HepG2 (cell line): Measurements from ENCODE around the gene AP1M2.

Experiments used
- CHD2 ChIP-seq: IDR thresholded peaks from 2 replicates; pipeline ENCODE4 v1.6.1; 2011; ENCODE audit warnings: low read depth, low read length, improper control_type of control experiment
- CTCF ChIP-seq: sonication (generic); formaldehyde crosslinking; IDR thresholded peaks from 2 replicates; pipeline ENCODE4 v1.5.0; 2020; ENCODE audit warnings: mild to moderate bottlenecking, missing genetic modification reagents, moderate library complexity
- EED ChIP-seq: sonication (generic); formaldehyde crosslinking; IDR thresholded peaks from 2 replicates; pipeline ENCODE4 v1.5.0; 2020; ENCODE audit warnings: mild to moderate bottlenecking, missing genetic modification reagents
- MAX ChIP-seq: IDR thresholded peaks from 2 replicates; pipeline ENCODE4 v1.6.1; 2012; ENCODE audit warnings: inconsistent platforms
- SIN3A ChIP-seq: IDR thresholded peaks from 2 replicates; pipeline ENCODE4 v1.6.1; 2011; ENCODE audit warnings: low read depth, mild to moderate bottlenecking, control low read depth, low read length, borderline replicate concordance
- ZBTB43 ChIP-seq: sonication (generic); formaldehyde crosslinking; conservative IDR thresholded peaks from 2 replicates; pipeline ENCODE4 v1.4.0; 2020; ENCODE audit warnings: missing genetic modification reagents
- ZNF512 ChIP-seq: sonication (generic); formaldehyde crosslinking; IDR thresholded peaks from 2 replicates; pipeline ENCODE4 v1.4.0; 2020; ENCODE audit warnings: mild to moderate bottlenecking, missing genetic modification reagents
- ZNF569 ChIP-seq: sonication (generic); formaldehyde crosslinking; IDR thresholded peaks from 2 replicates; pipeline ENCODE4 v1.5.0; 2020; ENCODE audit warnings: mild to moderate bottlenecking, missing genetic modification reagents, moderate library complexity, borderline replicate concordance
- ZNF574 ChIP-seq: sonication (generic); formaldehyde crosslinking; IDR thresholded peaks from 2 replicates; pipeline ENCODE4 v1.4.0; 2020; ENCODE audit warnings: missing genetic modification reagents
- TF ChIP-seq, protein P1 (sequence below): sonication (generic); formaldehyde crosslinking; IDR thresholded peaks from 2 replicates; pipeline ENCODE4 v1.8.1; 2022; ENCODE audit warnings: low read depth, mild to moderate bottlenecking, missing genetic modification reagents

DNA sequence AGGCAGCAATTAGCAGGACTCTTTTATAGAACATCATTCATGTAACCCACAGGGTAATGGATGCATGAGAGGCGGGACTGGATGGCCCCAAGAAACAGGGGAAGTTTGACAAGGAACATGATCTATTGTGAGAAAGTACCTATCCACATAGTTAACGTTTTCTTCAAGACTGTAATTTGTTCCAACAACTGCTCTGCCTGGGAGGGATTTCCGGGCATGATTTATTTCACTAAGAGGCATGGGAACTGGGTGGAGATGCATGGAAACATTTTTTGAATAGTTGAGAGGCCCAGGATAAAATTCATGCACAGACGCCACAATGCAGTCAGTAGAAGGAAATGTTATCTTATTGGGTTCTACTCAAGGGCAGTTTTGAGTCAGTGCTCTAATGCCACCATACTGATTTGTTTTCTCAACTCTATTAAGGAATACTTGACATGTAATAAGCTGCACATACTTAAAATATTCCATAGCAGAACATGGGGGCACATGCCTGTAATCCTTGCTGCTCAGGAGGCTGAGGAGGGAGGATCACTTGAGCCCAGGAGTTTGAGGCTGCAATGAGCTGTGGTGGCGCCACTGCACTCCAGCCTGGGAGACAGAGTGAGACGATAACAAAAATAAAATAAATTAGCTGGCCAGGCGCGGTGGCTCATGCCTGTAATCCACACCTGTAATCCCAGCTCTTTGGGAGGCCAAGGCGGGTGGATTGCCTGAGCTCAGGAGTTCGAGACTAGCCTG lies 53.3 kb downstream of the AP1M2 start:
- no peak for TF ChIP-seq SIN3A
- no peak for TF ChIP-seq ZNF512 (CRISPR knock-in tag)
- TF ChIP-seq ZBTB43 (CRISPR knock-in tag): no peak
- no peak for TF ChIP-seq CHD2
- TF ChIP-seq, protein P1, sequence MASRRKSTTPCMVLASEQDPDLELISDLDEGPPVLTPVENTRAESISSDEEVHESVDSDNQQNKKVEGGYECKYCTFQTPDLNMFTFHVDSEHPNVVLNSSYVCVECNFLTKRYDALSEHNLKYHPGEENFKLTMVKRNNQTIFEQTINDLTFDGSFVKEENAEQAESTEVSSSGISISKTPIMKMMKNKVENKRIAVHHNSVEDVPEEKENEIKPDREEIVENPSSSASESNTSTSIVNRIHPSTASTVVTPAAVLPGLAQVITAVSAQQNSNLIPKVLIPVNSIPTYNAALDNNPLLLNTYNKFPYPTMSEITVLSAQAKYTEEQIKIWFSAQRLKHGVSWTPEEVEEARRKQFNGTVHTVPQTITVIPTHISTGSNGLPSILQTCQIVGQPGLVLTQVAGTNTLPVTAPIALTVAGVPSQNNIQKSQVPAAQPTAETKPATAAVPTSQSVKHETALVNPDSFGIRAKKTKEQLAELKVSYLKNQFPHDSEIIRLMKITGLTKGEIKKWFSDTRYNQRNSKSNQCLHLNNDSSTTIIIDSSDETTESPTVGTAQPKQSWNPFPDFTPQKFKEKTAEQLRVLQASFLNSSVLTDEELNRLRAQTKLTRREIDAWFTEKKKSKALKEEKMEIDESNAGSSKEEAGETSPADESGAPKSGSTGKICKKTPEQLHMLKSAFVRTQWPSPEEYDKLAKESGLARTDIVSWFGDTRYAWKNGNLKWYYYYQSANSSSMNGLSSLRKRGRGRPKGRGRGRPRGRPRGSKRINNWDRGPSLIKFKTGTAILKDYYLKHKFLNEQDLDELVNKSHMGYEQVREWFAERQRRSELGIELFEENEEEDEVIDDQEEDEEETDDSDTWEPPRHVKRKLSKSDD (CRISPR knock-in tag): no peak
- no peak for TF ChIP-seq CTCF
- TF ChIP-seq EED: no peak
- TF ChIP-seq ZNF574 (CRISPR knock-in tag): no peak
- no peak for TF ChIP-seq ZNF569
- TF ChIP-seq MAX: no peak
